HFFc6 (cell line): ENCODE data around the gene ZMAT5. TPM values are rescaled to one million over a fixed set of nuclear protein-coding genes. Genes with fewer than 3 reads are reported as not detected.

Experiments used
- DNase-seq: peaks from one replicate; pipeline ENCODE4 v3.0.0-alpha.2; 2018
- H3K27ac Mint-ChIP-seq: 2 replicates; pipeline ENCODE4 v1.8.0; 2020; ENCODE audit warnings: mild to moderate bottlenecking, mixed read lengths
- H3K27me3 Mint-ChIP-seq: 2 replicates; pipeline ENCODE4 v1.8.0; 2021; ENCODE audit warnings: mild to moderate bottlenecking, moderate library complexity, mixed read lengths; ENCODE audit not compliant: insufficient read depth
- H3K36me3 Mint-ChIP-seq: 2 replicates; pipeline ENCODE4 v1.8.0; 2021; ENCODE audit warnings: low read depth, mixed read lengths
- H3K4me1 Mint-ChIP-seq: 2 replicates; pipeline ENCODE4 v1.8.0; 2020; ENCODE audit warnings: low read depth, mixed read lengths
- H3K4me3 Mint-ChIP-seq: 2 replicates; pipeline ENCODE4 v1.8.0; 2020; ENCODE audit warnings: mild to moderate bottlenecking, moderate library complexity, mixed read lengths
- H3K9me3 Mint-ChIP-seq: 2 replicates; pipeline ENCODE4 v1.8.0; 2020; ENCODE audit warnings: mild to moderate bottlenecking, mixed read lengths
- CTCF ChIP-seq: fragments of 200-600 bp; sonication (generic); IDR thresholded peaks from 2 replicates; pipeline ENCODE4 v1.5.0; 2021; ENCODE audit warnings: antibody characterized with exemption, mild to moderate bottlenecking
- total RNA-seq, 6 experiments: library from RNA; stranded (reverse); fragmentation: NEBNext Ultra II Directional; extraction: Animal tissue kit (Norgen Biotek cat#: 25700); gene quantifications; 2 replicates in 1 of 6; 3 replicates in 5 of 6; pipeline ENCODE4 v1.2.3, GENCODE V29; 2021

Gene ZMAT5
- total RNA-seq, 6 experiments from 2014 or later = 24.9 to 28.6 (median 26.1) TPM

GRCh38 chr22:29727131-29727523 lies 39.7 kb downstream of the ZMAT5 start:
- Mint-ChIP-seq H3K27me3 (peaks cover 6% of the 10 kb centered on the region), H3K4me3 (no peak overlapping the region), H3K9me3 (no peaks in the 10 kb centered on the region), H3K27ac (no peak overlapping the region), H3K36me3 (no peaks in the 10 kb centered on the region), H3K4me1 (no peaks in the 10 kb centered on the region)
- no peak for DNase-seq
- TF ChIP-seq CTCF = peak; percentile 70

- Mint-ChIP-seq H3K4me3 (no peak overlapping the region), H3K4me1 (no peaks in the 10 kb centered on the region), H3K9me3 (no peaks in the 10 kb centered on the region), H3K27me3 (peaks cover 8% of the 10 kb centered on the region), H3K27ac (no peak overlapping the region), H3K36me3 (no peaks in the 10 kb centered on the region)
- no peak for DNase-seq
- no peak for TF ChIP-seq CTCF
Measured at GRCh38 chr22:29726512-29727130, 40.2 kb downstream of the ZMAT5 start.

- no peak for DNase-seq
- no peak overlapping the region for H3K27ac Mint-ChIP-seq
- no peaks in the 10 kb centered on the region for H3K4me1 Mint-ChIP-seq
- H3K36me3 Mint-ChIP-seq = no peaks in the 10 kb centered on the region
- TF ChIP-seq CTCF = no peak
- no peak overlapping the region for H3K4me3 Mint-ChIP-seq
- H3K27me3 Mint-ChIP-seq = peaks cover 12% of the 10 kb centered on the region
- H3K9me3 Mint-ChIP-seq = no peaks in the 10 kb centered on the region
Measured at GRCh38 chr22:29726106-29726505, 40.7 kb downstream of the ZMAT5 start.

GRCh38 chr22:29724843-29725242 lies 42.0 kb downstream of the ZMAT5 start:
- Mint-ChIP-seq H3K36me3 (no peaks in the 10 kb centered on the region), H3K27me3 (peaks cover 12% of the 10 kb centered on the region), H3K27ac (no peak overlapping the region), H3K4me1 (no peaks in the 10 kb centered on the region), H3K4me3 (no peak overlapping the region), H3K9me3 (no peaks in the 10 kb centered on the region)
- TF ChIP-seq CTCF = no peak
- no peak for DNase-seq

GRCh38 chr22:29723766-29724165 lies 43.0 kb downstream of the ZMAT5 start:
- no peaks in the 10 kb centered on the region for H3K9me3 Mint-ChIP-seq
- H3K4me3 Mint-ChIP-seq = no peak overlapping the region
- TF ChIP-seq CTCF = peak; percentile 41
- H3K36me3 Mint-ChIP-seq = no peaks in the 10 kb centered on the region
- H3K27ac Mint-ChIP-seq = no peak overlapping the region
- H3K4me1 Mint-ChIP-seq = no peaks in the 10 kb centered on the region
- no peak for DNase-seq
- peaks cover 20% of the 10 kb centered on the region for H3K27me3 Mint-ChIP-seq

GRCh38 chr22:29722587-29722986 lies 44.2 kb downstream of the ZMAT5 start:
- Mint-ChIP-seq H3K4me3 (no peak overlapping the region), H3K27ac (no peak overlapping the region), H3K27me3 (peaks cover 24% of the 10 kb centered on the region), H3K36me3 (no peaks in the 10 kb centered on the region), H3K4me1 (no peaks in the 10 kb centered on the region), H3K9me3 (no peaks in the 10 kb centered on the region)
- DNase-seq = no peak
- TF ChIP-seq CTCF = no peak
